Keratinocyte (primary cell): ENCODE results near the gene C17orf113. TPM values are rescaled to one million over a fixed set of nuclear protein-coding genes. Genes with fewer than 3 reads are reported as not detected.

Experiments
- DNase-seq: peaks from one replicate; pipeline ENCODE4 v3.0.0-alpha.2; 2011; ENCODE audit warnings: low read depth, missing footprints, low spot score
- FAIRE-seq: peaks from 2 replicates; lab custom pipeline; 2011; peaks lifted over from hg19 to GRCh38; lab: Jason Lieb, UNC
- H2AFZ ChIP-seq: 2 replicates; pipeline ENCODE4 v1.6.0; 2012; ENCODE audit warnings: low read length, control low read depth, inconsistent platforms; ENCODE audit not compliant: control insufficient read depth
- H3K27ac ChIP-seq: 2 replicates; pipeline ENCODE4 v1.5.1; 2011; ENCODE audit warnings: low read length; ENCODE audit not compliant: control insufficient read depth, insufficient read depth
- H3K27me3 ChIP-seq: 3 replicates; pipeline ENCODE4 v1.6.0; 2011; ENCODE audit warnings: low read length; ENCODE audit not compliant: control insufficient read depth, insufficient read depth; ENCODE audit errors: extremely low read depth
- H3K36me3 ChIP-seq, 2 experiments: 2 replicates in 1 of 2; 3 replicates in 1 of 2; pipeline ENCODE4 v1.5.1; 2011; ENCODE audit warnings: low read length in 2 of 2, mild to moderate bottlenecking in 1 of 2; ENCODE audit not compliant: control insufficient read depth in 2 of 2, insufficient read depth in 2 of 2; ENCODE audit errors: extremely low read depth in 1 of 2
- H3K4me1 ChIP-seq: 3 replicates; pipeline ENCODE4 v1.5.1; 2011; ENCODE audit warnings: low read length; ENCODE audit not compliant: control insufficient read depth, insufficient read depth; ENCODE audit errors: extremely low read depth
- H3K4me2 ChIP-seq: 3 replicates; pipeline ENCODE4 v1.6.0; 2011; ENCODE audit warnings: low read depth, low read length; ENCODE audit not compliant: control insufficient read depth, insufficient read depth; ENCODE audit errors: extremely low read depth
- H3K4me3 ChIP-seq, 3 experiments: fragments of 200-600 bp in 1 of 3; sonication (generic) in 1 of 3; 2 replicates in 2 of 3; 3 replicates in 1 of 3; pipeline ENCODE4 v1.5.1; 2011 to 2016; ENCODE audit warnings: low read length in 3 of 3, mild to moderate bottlenecking in 3 of 3, control low read depth in 2 of 3, inconsistent platforms in 1 of 3, low read depth in 1 of 3, mixed read lengths in 1 of 3, mixed run types in 1 of 3, moderate library complexity in 1 of 3; ENCODE audit not compliant: control insufficient read depth in 2 of 3, insufficient read depth in 2 of 3; ENCODE audit errors: extremely low read depth in 1 of 3
- H3K79me2 ChIP-seq: 2 replicates; pipeline ENCODE4 v1.6.0; 2012; ENCODE audit warnings: low read length; ENCODE audit not compliant: control insufficient read depth, insufficient read depth
- H3K9ac ChIP-seq: 3 replicates; pipeline ENCODE4 v1.6.0; 2011; ENCODE audit warnings: low read length; ENCODE audit not compliant: control insufficient read depth, insufficient read depth; ENCODE audit errors: extremely low read depth
- H3K9me1 ChIP-seq: 3 replicates; pipeline ENCODE4 v1.6.0; 2011; ENCODE audit warnings: low read length; ENCODE audit not compliant: control insufficient read depth, insufficient read depth; ENCODE audit errors: extremely low read depth
- H3K9me3 ChIP-seq: 2 replicates; pipeline ENCODE4 v1.5.1; 2012; ENCODE audit warnings: low read depth, low read length; ENCODE audit not compliant: control insufficient read depth
- H4K20me1 ChIP-seq: 3 replicates; pipeline ENCODE4 v1.6.0; 2011; ENCODE audit warnings: low read length; ENCODE audit not compliant: control insufficient read depth, insufficient read depth; ENCODE audit errors: extremely low read depth
- CTCF ChIP-seq, 3 experiments: IDR thresholded peaks in 1 of 3; conservative IDR thresholded peaks in 1 of 3; optimal IDR thresholded peaks in 1 of 3; 2 replicates in 2 of 3; 3 replicates in 1 of 3; pipeline versions ENCODE3 to v1.5.1; 2011; ENCODE audit warnings: low read length in 3 of 3, mild to moderate bottlenecking in 3 of 3, moderate library complexity in 2 of 3, control low read depth in 1 of 3, inconsistent platforms in 1 of 3; ENCODE audit not compliant: insufficient read depth in 2 of 3; ENCODE audit errors: extremely low read depth in 1 of 3
- EZH2 ChIP-seq: IDR thresholded peaks from one replicate; pipeline ENCODE4 v1.6.1; 2012; ENCODE audit warnings: inconsistent platforms, mild to moderate bottlenecking, low read length, moderate library complexity
- dilution Hi-C: fragments of 300-500 bp; cut with MboI; formaldehyde crosslinking; loops from one replicate; pipeline ENCODE4 v1.7.0; 2020; ENCODE audit warnings: low sequenced_read_pairs; ENCODE audit not compliant: extremely low pct_ligation_motif_present
- polyA plus RNA-seq, 5 experiments: library from polyadenylated mRNA; depleted of rRNA in 3 of 5; stranded (reverse) in 3 of 5; stranded (forward) in 1 of 5; unstranded in 1 of 5; fragments of >200 nt; gene quantifications; 1 replicate in 1 of 5; 2 replicates in 3 of 5; 3 replicates in 1 of 5; pipeline versions ENCODE4 v1.2.1 to v1.2.3, GENCODE V29; 2011 to 2012; ENCODE audit warnings: missing spikeins in 2 of 5, low read depth in 1 of 5, low replicate concordance in 1 of 5

The C17orf113 gene
- polyA plus RNA-seq, 1 donor (not counting 4 experiments of a cell fraction or from before 2014, with no cell fraction given): 0.12 TPM

GRCh38 chr17:42056635-42057034 lies 6.2 kb upstream of the C17orf113 start:
- no peak for TF ChIP-seq CTCF (optimal IDR thresholded peaks at IDR 0.05 in 1 of 3, IDR thresholded peaks at IDR 0.05 in 1 of 3, conservative IDR thresholded peaks at IDR 0.05 in 1 of 3; ENCODE audit: extremely low read depth in 1 of 3, insufficient read depth in 2 of 3, low read length in 3 of 3)
- no peak for TF ChIP-seq EZH2
- Histone ChIP-seq H3K27ac (no peak overlapping the region), H3K9ac (no peak overlapping the region), H3K9me1 (no peaks in the 10 kb centered on the region), H3K4me3 (no peak overlapping the region), H3K36me3 (no peaks in the 10 kb centered on the region), H2AFZ (no peak overlapping the region), H3K9me3 (no peaks in the 10 kb centered on the region), H3K4me2 (no peak overlapping the region), H3K79me2 (no peaks in the 10 kb centered on the region), H3K27me3 (peaks cover 19% of the 10 kb centered on the region), H4K20me1 (no peaks in the 10 kb centered on the region), H3K4me1 (no peaks in the 10 kb centered on the region)
- dilution Hi-C loops: no loop called here
- no peak for FAIRE-seq
- no peak for DNase-seq

GRCh38 chr17:42055496-42055895 lies 5.1 kb upstream of the C17orf113 start:
- DNase-seq (no peak), FAIRE-seq (no peak)

More at GRCh38 chr17:42055496-42055895, 5.1 kb upstream of the C17orf113 start:
- peaks cover 20% of the 10 kb centered on the region for H3K27me3 ChIP-seq
- peaks cover 2% of the 10 kb centered on the region for H3K4me1 ChIP-seq
- no peak overlapping the region for H3K27ac ChIP-seq
- no peak overlapping the region for H2AFZ ChIP-seq
- no peaks in the 10 kb centered on the region for H3K79me2 ChIP-seq
- H3K9me3 ChIP-seq: no peaks in the 10 kb centered on the region
- TF ChIP-seq EZH2 (no peak), CTCF (optimal IDR thresholded peaks at IDR 0.05 in 1 of 3, IDR thresholded peaks at IDR 0.05 in 1 of 3, conservative IDR thresholded peaks at IDR 0.05 in 1 of 3; ENCODE audit: extremely low read depth in 1 of 3, insufficient read depth in 2 of 3, low read length in 3 of 3) (no peak)
- dilution Hi-C loops: no loop called here
- H3K36me3 ChIP-seq: no peaks in the 10 kb centered on the region
- H3K9ac ChIP-seq: no peak overlapping the region
- H4K20me1 ChIP-seq: no peaks in the 10 kb centered on the region
- H3K4me3 ChIP-seq: no peak overlapping the region
- H3K9me1 ChIP-seq: no peaks in the 10 kb centered on the region
- H3K4me2 ChIP-seq: no peak overlapping the region
